Neural crest cell (in vitro differentiated cells): ENCODE measurements around the gene PTCSC3. TPM values are rescaled to one million over a fixed set of nuclear protein-coding genes. Genes with fewer than 3 reads are reported as not detected.
"Not testable (repeated sequence)": the region's sequence is repeated elsewhere in the genome, so short reads cannot be mapped to it uniquely, and the experiment has no call there.

ENCODE experiments used
- DNase-seq: peaks from one replicate; pipeline ENCODE4 v3.0.0; 2021; ENCODE audit warnings: low read depth, mixed read lengths, low spot score
- H3K27ac Mint-ChIP-seq: one replicate; pipeline ENCODE4 v1.8.0; 2021; ENCODE audit warnings: mild to moderate bottlenecking, mixed read lengths; ENCODE audit not compliant: unreplicated experiment
- H3K27me3 Mint-ChIP-seq: 2 replicates; pipeline ENCODE4 v1.8.0; 2021; ENCODE audit warnings: low read depth, mild to moderate bottlenecking, mixed read lengths
- H3K36me3 Mint-ChIP-seq: 2 replicates; pipeline ENCODE4 v1.8.0; 2021; ENCODE audit warnings: low read depth, mild to moderate bottlenecking, mixed read lengths
- H3K4me1 Mint-ChIP-seq: 2 replicates; pipeline ENCODE4 v1.8.0; 2021; ENCODE audit warnings: mixed read lengths
- H3K4me3 Mint-ChIP-seq: one replicate; pipeline ENCODE4 v1.8.0; 2021; ENCODE audit warnings: mild to moderate bottlenecking, mixed read lengths
- H3K9me3 Mint-ChIP-seq: 2 replicates; pipeline ENCODE4 v1.8.0; 2021; ENCODE audit warnings: mixed read lengths
- total RNA-seq: library from RNA; stranded (reverse); gene quantifications from 2 replicates; pipeline ENCODE4 v1.2.1, GENCODE V29; 2021
- TF ChIP-seq, protein P1 (sequence below): fragments of 200-600 bp; sonication (generic); conservative IDR thresholded peaks from 2 replicates; pipeline ENCODE4 v1.5.0; 2021; ENCODE audit warnings: antibody characterized with exemption, mild to moderate bottlenecking

PTCSC3 gene
- total RNA-seq, 1 donor from 2014 or later: not detected

DNA sequence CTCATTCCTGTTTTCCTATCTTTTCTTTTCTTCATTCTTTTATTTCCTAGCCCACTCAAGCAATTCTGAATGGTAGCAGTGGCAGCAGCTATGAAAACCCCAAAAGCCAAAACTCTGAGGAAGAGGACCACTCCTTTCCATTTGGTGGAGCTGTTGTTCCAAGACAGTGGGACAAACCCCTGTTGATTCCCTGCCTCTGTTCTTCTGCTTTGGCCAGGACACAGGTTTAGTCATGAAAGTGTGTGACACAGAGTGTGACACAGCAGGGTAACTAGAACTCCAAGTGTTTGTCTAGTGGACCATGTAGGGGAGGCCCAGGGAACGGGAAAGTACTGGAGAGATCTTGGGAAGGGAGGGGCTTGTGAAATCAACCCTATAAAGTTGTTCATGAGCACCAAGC is 71.1 kb downstream of the PTCSC3 start:
- no peak overlapping the region for H3K27ac Mint-ChIP-seq
- peaks cover 77% of the 10 kb centered on the region for H3K27me3 Mint-ChIP-seq
- no peaks in the 10 kb centered on the region for H3K36me3 Mint-ChIP-seq
- no peak overlapping the region for H3K4me3 Mint-ChIP-seq
- no peaks in the 10 kb centered on the region for H3K9me3 Mint-ChIP-seq
- no peak for DNase-seq
- no peaks in the 10 kb centered on the region for H3K4me1 Mint-ChIP-seq
- TF ChIP-seq, protein P1, sequence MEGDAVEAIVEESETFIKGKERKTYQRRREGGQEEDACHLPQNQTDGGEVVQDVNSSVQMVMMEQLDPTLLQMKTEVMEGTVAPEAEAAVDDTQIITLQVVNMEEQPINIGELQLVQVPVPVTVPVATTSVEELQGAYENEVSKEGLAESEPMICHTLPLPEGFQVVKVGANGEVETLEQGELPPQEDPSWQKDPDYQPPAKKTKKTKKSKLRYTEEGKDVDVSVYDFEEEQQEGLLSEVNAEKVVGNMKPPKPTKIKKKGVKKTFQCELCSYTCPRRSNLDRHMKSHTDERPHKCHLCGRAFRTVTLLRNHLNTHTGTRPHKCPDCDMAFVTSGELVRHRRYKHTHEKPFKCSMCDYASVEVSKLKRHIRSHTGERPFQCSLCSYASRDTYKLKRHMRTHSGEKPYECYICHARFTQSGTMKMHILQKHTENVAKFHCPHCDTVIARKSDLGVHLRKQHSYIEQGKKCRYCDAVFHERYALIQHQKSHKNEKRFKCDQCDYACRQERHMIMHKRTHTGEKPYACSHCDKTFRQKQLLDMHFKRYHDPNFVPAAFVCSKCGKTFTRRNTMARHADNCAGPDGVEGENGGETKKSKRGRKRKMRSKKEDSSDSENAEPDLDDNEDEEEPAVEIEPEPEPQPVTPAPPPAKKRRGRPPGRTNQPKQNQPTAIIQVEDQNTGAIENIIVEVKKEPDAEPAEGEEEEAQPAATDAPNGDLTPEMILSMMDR: peak; percentile 26

DNA sequence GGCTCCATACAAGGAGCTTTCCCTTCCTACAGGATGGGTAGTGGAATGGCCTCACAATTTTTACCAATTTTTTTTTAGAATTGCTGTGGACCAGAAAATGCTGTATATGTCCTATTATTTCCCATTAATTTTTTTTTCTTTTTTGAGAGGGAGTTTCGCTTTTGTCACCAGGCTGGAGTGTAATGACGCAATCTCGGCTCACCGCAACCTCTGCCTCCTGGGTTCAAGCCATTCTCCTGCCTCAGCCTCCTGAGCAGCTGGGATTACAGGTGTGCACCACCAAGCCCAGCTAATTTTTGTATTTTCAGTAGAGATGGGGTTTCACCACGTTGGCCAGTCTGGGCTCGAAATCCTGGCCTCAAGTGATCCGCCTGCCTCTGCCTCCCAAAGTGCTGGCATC is 72.3 kb downstream of the PTCSC3 start:
- not testable (repeated sequence) for H3K36me3 Mint-ChIP-seq, H3K4me1 Mint-ChIP-seq, DNase-seq, H3K27ac Mint-ChIP-seq, H3K4me3 Mint-ChIP-seq, H3K9me3 Mint-ChIP-seq
- peaks cover 72% of the 10 kb centered on the region for H3K27me3 Mint-ChIP-seq

DNA sequence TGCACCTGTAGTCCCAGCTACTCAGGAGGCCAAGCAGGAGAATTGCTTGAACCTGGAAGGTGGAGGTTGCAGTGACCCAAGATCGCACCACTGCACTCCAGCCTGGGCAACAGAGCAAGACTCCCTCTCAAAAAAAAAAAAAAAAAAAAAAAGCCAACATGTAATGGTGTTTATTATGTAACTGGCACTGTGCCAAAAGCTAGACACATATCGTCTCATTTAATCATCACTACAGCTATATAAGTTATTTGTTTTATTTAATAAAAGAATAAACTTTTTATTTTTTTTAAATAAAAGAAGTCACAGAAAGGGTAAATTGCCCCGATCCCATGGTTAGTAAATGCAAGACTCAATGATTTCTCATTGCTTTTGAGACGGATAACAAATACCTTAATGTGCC is 76.9 kb downstream of the PTCSC3 start:
- Mint-ChIP-seq H3K4me3 (no peak overlapping the region), H3K9me3 (no peaks in the 10 kb centered on the region), H3K27me3 (peaks cover 36% of the 10 kb centered on the region), H3K27ac (no peak overlapping the region), H3K36me3 (no peaks in the 10 kb centered on the region), H3K4me1 (no peaks in the 10 kb centered on the region)
- no peak for DNase-seq
- TF ChIP-seq, protein P1: no peak

DNA sequence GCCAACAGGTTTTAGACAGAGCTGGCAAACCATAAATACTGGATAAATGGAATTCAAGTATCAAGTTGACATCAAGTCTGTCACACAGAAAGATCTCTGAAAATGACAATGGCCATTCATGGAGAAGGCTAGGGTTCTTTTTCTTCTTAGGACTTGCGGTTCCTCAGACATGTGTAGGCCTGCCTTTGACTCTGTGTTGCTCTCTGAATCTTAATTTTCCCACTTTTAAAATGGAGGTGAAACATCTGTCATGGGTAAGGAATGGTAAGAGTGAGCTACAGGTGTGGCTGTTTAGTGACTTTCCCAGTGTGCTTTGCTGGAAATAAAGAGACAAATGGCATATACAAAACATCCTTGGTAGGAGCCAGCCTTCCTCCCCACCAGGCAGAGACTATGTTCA is 79.2 kb downstream of the PTCSC3 start:
- TF ChIP-seq, protein P1: no peak
- Mint-ChIP-seq H3K4me1 (no peaks in the 10 kb centered on the region), H3K27me3 (peaks cover 20% of the 10 kb centered on the region), H3K9me3 (no peaks in the 10 kb centered on the region), H3K27ac (no peak overlapping the region), H3K4me3 (no peak overlapping the region), H3K36me3 (no peaks in the 10 kb centered on the region)
- DNase-seq: no peak

DNA sequence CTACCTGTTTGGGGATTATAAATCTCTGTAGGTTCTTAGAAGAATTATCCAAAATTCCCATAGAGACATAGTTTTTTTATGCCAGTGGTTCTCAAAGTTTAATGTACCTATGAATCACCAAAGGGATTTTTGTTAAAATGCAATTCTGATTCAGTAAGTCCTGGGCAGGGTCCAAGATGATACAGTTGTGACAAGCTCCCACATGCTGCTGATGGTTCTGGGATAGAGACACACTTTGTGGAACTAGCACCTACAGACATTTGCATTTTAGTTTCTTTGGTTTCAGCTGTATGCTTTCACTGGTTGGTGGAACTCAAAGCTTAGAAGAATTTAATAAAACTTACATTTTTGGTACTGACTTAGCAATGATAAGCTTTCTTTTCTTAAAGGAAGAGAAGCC is 80.4 kb downstream of the PTCSC3 start:
- TF ChIP-seq, protein P1: no peak
- H3K27me3 Mint-ChIP-seq: peaks cover 12% of the 10 kb centered on the region
- peaks cover 2% of the 10 kb centered on the region for H3K4me1 Mint-ChIP-seq
- no peak overlapping the region for H3K4me3 Mint-ChIP-seq
- no peaks in the 10 kb centered on the region for H3K36me3 Mint-ChIP-seq
- H3K9me3 Mint-ChIP-seq: no peaks in the 10 kb centered on the region
- no peak for DNase-seq
- no peak overlapping the region for H3K27ac Mint-ChIP-seq

DNA sequence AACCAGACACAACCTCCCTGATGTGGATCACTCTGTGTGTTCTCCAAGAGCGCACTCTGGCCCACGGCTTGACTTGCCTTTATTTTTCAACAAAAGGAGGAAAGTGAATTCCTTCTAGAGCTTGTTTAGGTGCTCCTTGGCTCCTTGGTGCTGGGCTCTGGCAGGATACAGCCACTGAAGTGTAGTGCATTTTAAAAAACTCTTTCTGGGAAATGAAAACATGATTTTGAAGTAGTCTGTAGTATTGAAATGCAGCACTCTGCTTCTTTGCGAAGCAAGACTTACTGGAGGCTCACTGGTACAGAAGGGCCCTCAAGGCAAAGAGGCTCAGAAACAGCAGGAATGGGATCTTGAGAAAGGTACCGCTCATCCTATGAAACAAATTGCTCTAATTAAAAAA is 81.6 kb downstream of the PTCSC3 start:
- peaks cover 6% of the 10 kb centered on the region for H3K27me3 Mint-ChIP-seq
- H3K4me3 Mint-ChIP-seq: no peak overlapping the region
- no peak for DNase-seq
- no peaks in the 10 kb centered on the region for H3K36me3 Mint-ChIP-seq
- H3K4me1 Mint-ChIP-seq: peaks cover 5% of the 10 kb centered on the region
- no peak overlapping the region for H3K27ac Mint-ChIP-seq
- TF ChIP-seq, protein P1: no peak
- H3K9me3 Mint-ChIP-seq: no peaks in the 10 kb centered on the region
